ENCODE measurements around the gene INSIG2. TPM values are rescaled to one million over a fixed set of nuclear protein-coding genes. Genes with fewer than 3 reads are reported as not detected.

Gene INSIG2
- total RNA-seq, 3 donors from 2014 or later (not counting 1 experiment from before 2014, with no cell fraction given): 9.5 to 20.5 (median 13.9) TPM

DNA sequence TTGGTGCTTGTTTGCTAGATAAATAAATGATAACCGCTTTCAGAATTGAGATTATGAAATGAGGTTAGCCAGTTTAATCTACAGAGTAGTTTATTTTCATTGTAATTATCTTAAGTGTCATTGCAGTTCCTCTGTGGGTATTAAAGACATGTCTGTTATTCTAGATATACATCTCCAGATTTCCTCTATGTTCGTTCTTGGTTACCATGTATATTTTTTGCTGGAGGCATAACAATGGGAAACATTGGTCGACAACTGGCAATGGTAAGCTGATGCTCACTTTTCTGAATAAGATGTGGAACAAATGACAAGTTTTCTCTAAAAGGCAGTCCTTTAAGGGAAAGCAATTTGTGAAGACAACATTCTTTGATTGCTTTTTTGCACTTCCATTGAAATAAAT is 18.7 kb downstream of the INSIG2 start:
- Histone ChIP-seq H3K9me3 (ENCODE audit: control insufficient read depth, insufficient read depth, low read length) (no peaks in the 10 kb centered on the region), H3K4me1 (ENCODE audit: control insufficient read depth, insufficient read depth, low read length) (no peaks in the 10 kb centered on the region), H3K27ac (ENCODE audit: low read length) (no peak overlapping the region), H3K36me3 (ENCODE audit: control insufficient read depth, insufficient read depth, low read length) (peaks cover 61% of the 10 kb centered on the region), H3K27me3 (ENCODE audit: control insufficient read depth, insufficient read depth, low read length) (no peaks in the 10 kb centered on the region), H3K4me3 (ENCODE audit: low read length) (no peak overlapping the region)
- peaks cover 5 to 11% of the 10 kb centered on the region in 2 donors for H3K4me1 Mint-ChIP-seq
- H3K36me3 Mint-ChIP-seq: no peaks in the 10 kb centered on the region
- no peaks in the 10 kb centered on the region for H3K27me3 Mint-ChIP-seq (ENCODE audit: low read depth in 2 of 2)
- intact Hi-C loops (cut with micrococcal nuclease): no loop called here
- ATAC-seq (no peak), DNase-seq (no peak)
- H3K4me3 Mint-ChIP-seq: no peak overlapping the region
- no peak overlapping the region for H3K27ac Mint-ChIP-seq
- H3K9me3 Mint-ChIP-seq: no peaks in the 10 kb centered on the region
- no peak for TF ChIP-seq CTCF (IDR thresholded peaks at IDR 0.05)
- WGBS (ENCODE audit: insufficient coverage): 52% methylated on average over 2 of the region's 3 CpGs

- Histone ChIP-seq H3K27me3 (ENCODE audit: control insufficient read depth, insufficient read depth, low read length) (no peaks in the 10 kb centered on the region), H3K4me1 (ENCODE audit: control insufficient read depth, insufficient read depth, low read length) (no peaks in the 10 kb centered on the region), H3K27ac (ENCODE audit: low read length) (no peak overlapping the region), H3K36me3 (ENCODE audit: control insufficient read depth, insufficient read depth, low read length) (peaks cover 47% of the 10 kb centered on the region), H3K4me3 (ENCODE audit: low read length) (no peak overlapping the region), H3K9me3 (ENCODE audit: control insufficient read depth, insufficient read depth, low read length) (no peaks in the 10 kb centered on the region)
- no peak for ATAC-seq
- Mint-ChIP-seq H3K27ac (no peak overlapping the region), H3K4me1 (peaks cover 0 to 6% of the 10 kb centered on the region in 2 donors), H3K9me3 (no peaks in the 10 kb centered on the region), H3K27me3 (ENCODE audit: low read depth in 2 of 2) (no peaks in the 10 kb centered on the region), H3K4me3 (no peak overlapping the region), H3K36me3 (no peaks in the 10 kb centered on the region)
- TF ChIP-seq CTCF (IDR thresholded peaks at IDR 0.05): no peak
- intact Hi-C loops (cut with micrococcal nuclease): no loop called here
- 86% methylated on average over 1 of the region's 3 CpGs for WGBS (ENCODE audit: insufficient coverage)
- DNase-seq: no peak
These were observed 22.0 kb downstream of the INSIG2 start for GRCh38 chr2:118110310-118110709.

GRCh38 chr2:118110991-118111390 is 22.7 kb downstream of the INSIG2 start:
- no peak for ATAC-seq
- no peak overlapping the region for H3K4me3 Mint-ChIP-seq
- no peaks in the 10 kb centered on the region for H3K36me3 Mint-ChIP-seq
- H3K4me1 Mint-ChIP-seq: no peaks in the 10 kb centered on the region
- H3K4me3 ChIP-seq (ENCODE audit: low read length): no peak overlapping the region
- no peaks in the 10 kb centered on the region for H3K27me3 Mint-ChIP-seq (ENCODE audit: low read depth in 2 of 2)
- no peak overlapping the region for H3K27ac Mint-ChIP-seq
- intact Hi-C loops (cut with micrococcal nuclease): no loop called here
- WGBS (ENCODE audit: insufficient coverage): no CpG with 5 or more reads among the region's 1 CpG
- no peaks in the 10 kb centered on the region for H3K4me1 ChIP-seq (ENCODE audit: control insufficient read depth, insufficient read depth, low read length)
- peaks cover 42% of the 10 kb centered on the region for H3K36me3 ChIP-seq (ENCODE audit: control insufficient read depth, insufficient read depth, low read length)
- no peaks in the 10 kb centered on the region for H3K9me3 ChIP-seq (ENCODE audit: control insufficient read depth, insufficient read depth, low read length)
- H3K27ac ChIP-seq (ENCODE audit: low read length): no peak overlapping the region
- no peaks in the 10 kb centered on the region for H3K27me3 ChIP-seq (ENCODE audit: control insufficient read depth, insufficient read depth, low read length)
- no peaks in the 10 kb centered on the region for H3K9me3 Mint-ChIP-seq
- no peak for TF ChIP-seq CTCF (IDR thresholded peaks at IDR 0.05)
- no peak for DNase-seq

GRCh38 chr2:118112771-118113334 is 24.6 kb downstream of the INSIG2 start:
- intact Hi-C loops (cut with micrococcal nuclease): no loop called here
- no peak for ATAC-seq
- WGBS (ENCODE audit: insufficient coverage): 99% methylated on average over 4 of the region's 4 CpGs

More at GRCh38 chr2:118112771-118113334, 24.6 kb downstream of the INSIG2 start:
- H3K9me3 Mint-ChIP-seq: no peaks in the 10 kb centered on the region
- Histone ChIP-seq H3K9me3 (ENCODE audit: control insufficient read depth, insufficient read depth, low read length) (no peaks in the 10 kb centered on the region), H3K4me3 (ENCODE audit: low read length) (no peak overlapping the region), H3K27me3 (ENCODE audit: control insufficient read depth, insufficient read depth, low read length) (no peaks in the 10 kb centered on the region), H3K4me1 (ENCODE audit: control insufficient read depth, insufficient read depth, low read length) (no peaks in the 10 kb centered on the region), H3K36me3 (ENCODE audit: control insufficient read depth, insufficient read depth, low read length) (peaks cover 26% of the 10 kb centered on the region), H3K27ac (ENCODE audit: low read length) (no peak overlapping the region)
- no peak for DNase-seq
- H3K4me1 Mint-ChIP-seq: no peaks in the 10 kb centered on the region
- TF ChIP-seq CTCF (IDR thresholded peaks at IDR 0.05): no peak
- no peaks in the 10 kb centered on the region for H3K36me3 Mint-ChIP-seq
- H3K27me3 Mint-ChIP-seq (ENCODE audit: low read depth in 2 of 2): no peaks in the 10 kb centered on the region
- H3K27ac Mint-ChIP-seq: no peak overlapping the region
- H3K4me3 Mint-ChIP-seq: no peak overlapping the region
